ENCODE data around the gene TSC2. TPM values are rescaled to one million over a fixed set of nuclear protein-coding genes. Genes with fewer than 3 reads are reported as not detected.

Gene TSC2
- total RNA-seq, 1 donor from 2014 or later, result 64.1 TPM

DNA sequence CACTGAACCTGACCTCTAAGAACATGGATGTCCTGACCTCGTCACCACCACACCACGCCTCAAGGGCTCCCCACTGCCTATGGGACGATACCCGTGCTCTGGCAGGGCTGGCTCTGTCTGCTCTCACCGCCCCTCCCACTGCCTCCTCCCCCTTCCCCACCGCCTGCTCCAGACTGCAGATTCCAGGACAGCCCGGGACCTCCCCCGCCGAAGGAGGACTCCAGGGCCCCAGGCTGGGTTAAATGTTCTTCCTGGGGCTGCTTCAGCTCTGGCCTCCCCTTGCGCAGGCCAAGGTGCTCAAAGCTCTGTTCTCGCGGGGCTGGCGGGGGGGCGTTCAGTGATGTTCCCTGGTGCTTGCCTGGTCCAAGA is 25.1 kb upstream of the TSC2 start:
- peak overlapping the region; percentile 50 for H3K4me3 ChIP-seq (ENCODE audit: low read depth, low read length)
- no peak for TF ChIP-seq CTCF (conservative IDR thresholded peaks at IDR 0.05; ENCODE audit: low read depth, low read length)
- no peak for DNase-seq (ENCODE audit: low read depth)

DNA sequence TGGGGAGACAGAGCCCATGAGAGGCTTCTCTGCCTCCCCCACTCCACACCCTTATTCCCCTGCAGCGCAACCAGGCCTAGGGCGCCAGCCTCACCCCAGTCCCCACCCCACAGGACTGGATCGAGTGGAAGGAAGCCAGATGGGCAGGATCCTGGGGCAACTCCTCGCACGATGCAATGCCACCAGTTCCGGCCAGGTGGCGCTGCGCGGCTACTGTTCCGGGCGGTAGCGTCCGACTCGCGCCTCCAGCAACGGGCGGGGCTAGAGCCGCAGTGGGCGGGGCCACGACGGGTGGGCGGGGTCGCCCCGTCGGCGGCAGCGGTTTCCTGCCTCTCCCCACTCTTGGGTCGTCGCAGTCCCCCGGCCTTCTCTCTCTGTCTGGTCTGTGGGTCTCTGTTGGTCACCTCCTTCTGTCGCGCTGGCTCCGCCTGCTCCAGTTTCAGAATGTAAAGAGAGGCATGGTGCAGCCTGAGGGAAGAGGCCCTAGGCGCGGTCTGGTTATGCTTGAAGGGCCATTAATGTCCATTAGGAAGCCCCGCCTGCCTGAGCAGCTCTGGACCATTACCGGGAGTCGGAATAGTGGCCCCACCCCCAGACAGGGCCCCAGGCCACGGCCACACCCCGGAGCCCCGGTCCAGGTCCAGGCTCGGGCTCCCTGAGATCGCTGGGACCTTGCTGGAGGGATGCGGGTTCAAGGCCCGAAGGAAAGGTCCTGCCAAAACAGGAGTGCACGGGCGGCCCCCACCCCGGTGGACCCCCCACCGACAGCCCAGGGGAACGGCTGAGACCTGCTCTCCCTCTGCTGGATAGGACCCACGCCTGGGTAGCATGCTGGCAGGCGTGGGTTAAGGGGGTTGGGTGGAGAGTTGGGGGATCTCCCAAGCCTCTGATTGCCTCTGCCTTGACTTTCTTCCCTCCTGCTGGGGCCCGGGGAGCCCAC is 24.4 kb upstream of the TSC2 start:
- TF ChIP-seq CTCF (conservative IDR thresholded peaks at IDR 0.05; ENCODE audit: low read depth, low read length), result peak; percentile 82

DNA sequence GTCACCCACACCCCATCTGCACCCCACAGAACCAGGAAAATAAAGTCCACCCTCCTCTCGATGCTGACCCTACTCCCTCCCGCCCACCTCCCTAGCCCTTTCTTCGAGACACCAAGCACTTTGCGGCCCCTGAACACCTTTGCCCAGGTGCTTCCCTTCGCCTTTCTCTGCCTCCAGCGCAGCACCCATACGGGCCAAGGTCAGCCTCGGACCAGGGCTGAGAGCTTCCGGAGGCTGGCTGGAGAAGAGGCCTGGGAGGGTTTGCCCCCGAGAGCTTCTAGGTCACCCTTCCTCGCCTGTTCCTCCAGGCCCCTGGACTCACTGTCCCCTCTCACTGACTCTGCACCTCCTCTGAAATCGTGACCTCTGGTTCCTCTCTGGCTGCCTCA is 23.8 kb upstream of the TSC2 start:
- DNase-seq (ENCODE audit: low read depth), result no peak
- TF ChIP-seq CTCF (conservative IDR thresholded peaks at IDR 0.05; ENCODE audit: low read depth, low read length), result no peak
- no peak overlapping the region for H3K4me3 ChIP-seq (ENCODE audit: low read depth, low read length)

More for the DNA sequence above, 24.4 kb upstream of the TSC2 start:
- peak overlapping the region; percentile 50 for H3K4me3 ChIP-seq (ENCODE audit: low read depth, low read length)
- no peak for DNase-seq (ENCODE audit: low read depth)

- no peak for DNase-seq (ENCODE audit: low read depth)
- TF ChIP-seq CTCF (conservative IDR thresholded peaks at IDR 0.05; ENCODE audit: low read depth, low read length), result no peak
- H3K4me3 ChIP-seq (ENCODE audit: low read depth, low read length), result no peak overlapping the region
Observed at GRCh38 chr16:2025251-2025650, 22.5 kb upstream of the TSC2 start.

DNA sequence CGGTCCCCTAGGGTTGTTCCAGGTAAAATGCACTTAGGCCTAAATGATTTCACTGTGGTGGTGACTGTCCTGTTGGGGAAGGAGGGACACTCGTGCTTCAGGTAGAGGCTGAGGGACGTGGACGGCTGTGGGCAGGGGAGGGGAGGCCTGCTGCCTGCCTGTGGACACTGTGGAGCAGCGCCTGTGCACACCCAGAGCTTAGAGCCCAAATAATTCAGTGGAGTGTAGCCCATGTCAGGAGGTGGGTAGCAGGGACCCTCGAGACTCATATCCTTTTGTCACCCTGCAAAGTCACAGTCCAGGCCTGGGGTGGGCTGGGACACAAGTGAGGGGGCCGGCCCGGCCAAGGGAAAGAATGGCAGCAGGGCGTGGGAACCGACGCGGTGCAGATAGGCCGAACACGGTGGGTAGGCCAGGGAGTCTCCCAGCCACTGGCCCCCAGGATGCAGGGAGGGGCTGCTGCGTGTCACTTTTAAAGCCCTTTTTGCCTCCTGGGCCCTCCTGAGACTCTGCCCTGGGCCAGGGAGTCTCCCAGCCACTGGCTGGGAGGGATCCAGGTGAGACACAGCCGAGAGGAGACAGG is 21.8 kb upstream of the TSC2 start:
- peak overlapping the region; percentile 50 for H3K4me3 ChIP-seq (ENCODE audit: low read depth, low read length)
- no peak for DNase-seq (ENCODE audit: low read depth)
- no peak for TF ChIP-seq CTCF (conservative IDR thresholded peaks at IDR 0.05; ENCODE audit: low read depth, low read length)

DNA sequence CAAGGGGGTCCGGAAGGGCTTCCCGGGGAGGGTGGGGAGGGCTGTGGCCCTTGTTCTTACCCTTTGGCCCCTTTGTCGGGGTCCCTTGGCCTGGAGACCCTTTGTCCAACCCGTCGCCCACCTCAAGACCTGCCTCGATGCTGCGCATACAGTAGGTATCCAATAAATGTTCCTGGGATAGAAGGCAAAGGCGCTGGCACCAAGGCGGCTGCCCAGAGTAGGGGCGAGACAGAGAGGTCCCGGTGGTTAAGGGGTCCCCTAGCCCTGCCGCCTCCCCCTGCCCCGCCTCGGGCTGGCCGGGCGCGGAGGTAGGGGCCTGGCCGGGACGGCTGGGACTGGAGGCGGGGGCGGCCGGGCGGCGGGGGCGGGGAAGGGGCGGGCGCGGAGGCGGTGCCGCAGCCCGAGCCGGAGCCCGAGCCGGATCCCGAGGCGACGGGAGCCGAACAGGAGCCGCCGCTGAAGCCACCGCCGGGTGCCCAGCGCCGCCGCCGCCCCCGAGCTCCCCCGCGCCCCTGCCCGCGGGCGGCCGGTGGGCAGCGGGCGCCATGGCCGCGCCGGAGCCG is 21.2 kb upstream of the TSC2 start, which contains the start of gene NHERF2:
NHERF2 (plus strand) TSS at position 442 of the 563 bp plus-strand sequence; CDS start at position 546, 104 bp downstream.
- H3K4me3 ChIP-seq (ENCODE audit: low read depth, low read length), result peak within 1 kb of the TSS; percentile 59
- no peak for DNase-seq (ENCODE audit: low read depth)

More for the DNA sequence above, 21.2 kb upstream of the TSC2 start, which contains the start of gene NHERF2:
- TF ChIP-seq CTCF (conservative IDR thresholded peaks at IDR 0.05; ENCODE audit: low read depth, low read length), result no peak

Measured in epithelial cell of proximal tubule (primary cell).